Ectodermal cell (in vitro differentiated cells): ENCODE measurements around the gene RCSD1.
"Not testable (repeated sequence)": the region's sequence is repeated elsewhere in the genome, so short reads cannot be mapped to it uniquely, and the experiment has no call there.

ENCODE experiments used
- H3K27ac ChIP-seq: 2 replicates; pipeline ENCODE4 v1.7.0; 2013; ENCODE audit warnings: mild to moderate bottlenecking, low read depth, low read length; ENCODE audit not compliant: insufficient read depth, poor library complexity, severe bottlenecking
- H3K27me3 ChIP-seq: 2 replicates; pipeline ENCODE4 v1.7.0; 2013; ENCODE audit warnings: mild to moderate bottlenecking, low read length; ENCODE audit not compliant: insufficient read depth, control insufficient read depth, poor library complexity, severe bottlenecking
- H3K36me3 ChIP-seq: one replicate; pipeline ENCODE4 v1.7.0; 2013; ENCODE audit warnings: low read length; ENCODE audit not compliant: control insufficient read depth, insufficient read depth
- H3K4me1 ChIP-seq: one replicate; pipeline ENCODE4 v1.7.0; 2013; ENCODE audit warnings: low read length; ENCODE audit not compliant: control insufficient read depth, insufficient read depth
- H3K4me3 ChIP-seq: 2 replicates; pipeline ENCODE4 v1.7.0; 2013; ENCODE audit warnings: low read depth, low read length, control low read depth; ENCODE audit not compliant: insufficient read depth
- H3K9me3 ChIP-seq: 2 replicates; pipeline ENCODE4 v1.7.0; 2013; ENCODE audit warnings: mild to moderate bottlenecking, low read length, moderate library complexity; ENCODE audit not compliant: control insufficient read depth
- WGBS, 2 experiments: methylation state at CpG; one replicate each; pipeline ENCODE4 v1.1.7; 2013; ENCODE audit warnings: missing lambda C conversion rate in 2 of 2; 5-methylcytosine and 5-hydroxymethylcytosine counted together

RCSD1 gene

DNA sequence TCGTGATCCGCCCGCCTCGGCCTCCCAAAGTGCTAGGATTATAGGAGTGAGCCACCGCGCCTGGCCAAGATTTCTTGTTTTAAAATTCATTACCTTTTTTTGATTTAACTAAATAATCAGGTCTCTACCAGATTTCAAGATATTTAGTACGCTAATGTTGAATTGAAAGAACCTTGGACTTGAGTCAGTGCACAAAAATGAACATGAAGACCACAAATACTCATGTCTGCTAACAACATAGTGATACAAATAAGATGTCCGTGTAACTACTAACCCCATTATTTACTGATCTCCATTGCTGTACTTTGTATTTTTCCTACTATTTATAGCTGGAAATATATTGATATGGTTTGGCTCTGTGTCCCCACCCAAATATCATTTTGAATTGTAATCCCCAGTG lies 108.1 kb downstream of the RCSD1 start:
- no peaks in the 10 kb centered on the region for H3K36me3 ChIP-seq
- H3K4me1 ChIP-seq: no peaks in the 10 kb centered on the region
- H3K27me3 ChIP-seq: no peaks in the 10 kb centered on the region
- H3K4me3 ChIP-seq: no peak overlapping the region
- WGBS, 2 experiments: 94 to 95% methylated on average over 8 of the region's 8 CpGs
- H3K9me3 ChIP-seq: no peaks in the 10 kb centered on the region
- no peak overlapping the region for H3K27ac ChIP-seq

DNA sequence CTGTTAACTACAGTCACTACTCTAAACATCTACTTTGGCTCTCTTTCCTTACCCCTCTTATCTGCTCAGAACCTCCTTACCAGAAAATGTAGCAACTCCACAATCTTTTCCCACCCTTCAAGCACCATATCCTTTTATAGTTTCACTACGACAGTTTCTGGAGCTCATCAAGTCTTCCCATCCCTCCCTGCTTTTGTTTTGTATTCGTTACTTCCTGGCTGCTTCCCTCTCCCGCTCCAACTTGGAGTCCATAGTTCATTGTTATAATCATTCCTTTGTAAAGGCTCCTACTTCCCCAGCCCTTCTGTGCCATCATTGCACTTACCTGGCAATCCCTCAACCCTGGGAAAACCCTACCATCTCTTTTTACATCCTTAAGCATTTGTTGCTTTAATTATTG lies 109.7 kb downstream of the RCSD1 start:
- Histone ChIP-seq H3K27ac (no peak overlapping the region), H3K36me3 (no peaks in the 10 kb centered on the region), H3K27me3 (no peaks in the 10 kb centered on the region), H3K4me1 (no peaks in the 10 kb centered on the region), H3K4me3 (no peak overlapping the region), H3K9me3 (no peaks in the 10 kb centered on the region)
- WGBS, 2 experiments: 85 to 88% methylated on average over 3 of the region's 3 CpGs

DNA sequence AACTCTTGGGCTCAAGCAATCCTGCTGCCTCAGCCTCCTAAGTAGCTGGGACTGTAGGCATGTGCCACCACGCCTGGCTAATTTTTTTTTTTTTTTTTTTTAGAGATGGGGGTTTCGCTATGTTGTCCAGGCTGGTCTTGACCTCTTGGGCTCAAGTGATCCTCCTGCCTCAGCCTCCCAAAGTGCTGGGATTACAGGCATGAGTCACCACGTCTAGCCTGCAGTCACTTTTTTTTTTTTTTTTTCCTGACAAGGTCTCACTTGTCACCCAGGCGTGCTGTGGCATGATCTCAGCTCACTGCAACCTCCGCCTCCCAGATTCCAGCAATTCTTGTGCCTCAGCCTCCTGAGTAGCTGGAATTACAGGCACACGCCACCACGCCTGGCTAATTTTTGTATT lies 111.1 kb downstream of the RCSD1 start:
- not testable (repeated sequence) for H3K36me3 ChIP-seq, H3K4me1 ChIP-seq, H3K27me3 ChIP-seq, H3K27ac ChIP-seq, H3K9me3 ChIP-seq, H3K4me3 ChIP-seq
- 91 to 93% methylated on average over 7 of the region's 7 CpGs for WGBS, 2 experiments

DNA sequence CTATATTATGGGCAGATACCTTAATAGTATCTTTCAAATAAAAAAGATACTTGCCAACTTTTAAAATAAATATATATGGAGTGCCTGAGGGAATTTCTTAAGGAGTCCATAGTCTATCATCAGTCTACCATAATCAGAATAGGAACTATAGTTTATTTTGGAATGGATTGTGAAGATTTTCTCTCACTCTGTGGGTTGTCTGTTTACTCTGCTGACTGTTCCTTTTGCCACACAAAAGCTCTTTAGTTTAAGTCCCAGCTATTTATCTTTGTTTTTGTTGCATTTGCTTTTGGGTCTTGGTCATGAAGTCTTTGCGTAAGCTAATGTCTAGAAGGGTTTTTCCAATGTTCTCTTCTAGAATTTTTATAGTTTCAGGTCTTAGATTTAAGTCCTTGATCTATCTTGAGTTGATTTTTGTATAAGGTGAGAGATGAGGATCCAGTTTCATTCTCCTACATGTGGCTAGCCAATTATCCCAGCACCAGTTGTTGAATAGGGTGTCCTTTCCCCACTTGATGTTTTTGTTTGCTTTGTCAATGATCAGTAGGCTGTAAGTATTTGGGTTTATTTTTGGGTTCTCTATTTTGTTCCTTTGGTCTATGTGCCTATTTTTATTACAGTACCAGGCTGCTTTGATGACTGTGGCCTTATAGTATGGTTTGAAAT lies 112.5 kb downstream of the RCSD1 start:
- H3K4me1 ChIP-seq, H3K36me3 ChIP-seq, H3K9me3 ChIP-seq, H3K27ac ChIP-seq, H3K4me3 ChIP-seq, H3K27me3 ChIP-seq: not testable (repeated sequence)
- WGBS, 2 experiments: 75 to 96% methylated on average over 1 of the region's 1 CpG

DNA sequence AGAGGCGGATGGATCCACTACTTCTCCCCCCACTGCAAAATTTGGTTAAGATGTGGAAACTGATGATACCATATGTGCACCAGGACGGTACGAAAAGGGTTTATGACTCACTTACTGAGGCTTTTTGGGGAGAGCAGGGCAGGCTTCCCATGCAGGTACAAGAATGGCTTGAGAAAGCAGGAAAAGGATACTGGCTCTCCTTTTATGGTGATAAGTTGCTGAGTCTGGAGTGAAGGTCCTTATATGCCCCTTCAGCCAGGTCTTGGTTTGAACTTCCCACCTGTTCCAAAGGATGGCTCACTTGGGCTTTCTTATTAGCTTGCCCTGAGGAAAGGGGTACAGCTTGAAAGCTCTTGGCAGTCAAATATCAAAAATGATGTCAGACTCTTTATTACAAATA lies 114.9 kb downstream of the RCSD1 start:
- WGBS, 2 experiments: 95 to 96% methylated on average over 3 of the region's 3 CpGs
- H3K27ac ChIP-seq: no peak overlapping the region
- H3K27me3 ChIP-seq: no peaks in the 10 kb centered on the region
- no peaks in the 10 kb centered on the region for H3K36me3 ChIP-seq
- H3K4me3 ChIP-seq: no peak overlapping the region
- H3K9me3 ChIP-seq: no peaks in the 10 kb centered on the region
- H3K4me1 ChIP-seq: no peaks in the 10 kb centered on the region

DNA sequence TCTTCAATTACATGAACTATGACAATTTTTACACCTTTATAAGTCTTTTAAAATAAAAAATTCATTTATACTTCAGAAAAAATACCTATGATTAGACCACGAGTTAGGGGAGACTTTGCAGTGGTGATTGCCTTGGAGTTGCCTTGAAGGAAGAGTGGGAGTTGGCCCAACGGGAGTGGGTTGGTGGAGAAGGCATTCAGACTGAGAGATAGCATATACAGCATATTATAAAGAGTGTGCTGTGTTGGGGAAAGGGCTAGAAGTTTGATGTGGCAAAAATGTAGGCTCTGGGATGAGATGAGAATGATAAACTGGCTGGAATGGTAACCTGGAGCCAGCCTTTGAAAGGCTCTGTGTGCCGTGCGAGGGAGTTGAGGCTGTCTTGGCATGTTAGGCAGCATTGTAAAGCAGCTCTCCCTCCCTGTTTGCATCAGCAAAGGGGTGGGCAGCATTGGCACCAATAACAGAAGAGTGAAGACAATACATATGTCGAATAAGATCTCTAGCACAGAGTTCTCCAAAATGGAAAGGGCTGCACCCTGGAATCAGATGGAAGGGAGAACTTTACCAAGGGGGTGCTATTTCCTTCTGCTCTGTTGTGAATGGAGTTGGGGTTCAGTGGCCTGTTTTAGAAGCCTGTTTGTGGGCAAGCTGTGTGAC lies 116.1 kb downstream of the RCSD1 start:
- Histone ChIP-seq H3K4me1 (no peaks in the 10 kb centered on the region), H3K9me3 (no peaks in the 10 kb centered on the region), H3K4me3 (no peak overlapping the region), H3K27me3 (no peaks in the 10 kb centered on the region), H3K36me3 (no peaks in the 10 kb centered on the region), H3K27ac (no peak overlapping the region)
- WGBS, 2 experiments: 87 to 88% methylated on average over 5 of the region's 5 CpGs

DNA sequence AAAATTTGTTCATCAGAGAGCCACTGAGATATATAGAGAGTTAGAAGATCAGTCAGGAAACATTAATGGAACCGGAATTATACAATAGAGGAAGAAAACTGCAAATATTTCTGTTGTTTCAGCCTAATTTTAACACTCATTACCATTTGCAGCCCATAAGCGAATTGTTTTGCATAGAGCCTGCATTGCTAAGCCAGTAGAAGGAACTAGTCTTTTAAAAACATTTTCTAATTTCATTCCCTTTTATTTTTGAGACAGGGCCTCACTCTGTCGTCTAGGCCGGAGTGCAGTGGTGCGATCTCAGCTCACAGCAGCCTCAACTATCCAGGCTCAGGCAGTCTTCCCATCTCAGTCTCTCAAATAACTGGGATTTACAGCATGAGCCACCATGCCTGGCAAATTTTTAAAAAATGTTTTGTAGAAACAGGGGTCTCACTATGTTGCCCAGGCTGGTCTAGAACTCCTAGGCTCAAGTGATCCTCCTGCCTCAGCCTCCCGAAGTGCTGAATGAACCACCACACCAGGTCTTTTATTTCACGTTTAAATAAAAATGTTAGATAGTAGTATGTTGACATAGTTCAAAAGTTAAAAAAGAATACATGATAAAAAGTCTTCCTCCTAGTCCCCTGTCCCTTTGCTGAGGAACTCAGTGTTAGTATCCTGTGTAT lies 117.1 kb downstream of the RCSD1 start:
- Histone ChIP-seq H3K4me1 (no peaks in the 10 kb centered on the region), H3K27me3 (no peaks in the 10 kb centered on the region), H3K4me3 (no peak overlapping the region), H3K27ac (no peak overlapping the region), H3K36me3 (no peaks in the 10 kb centered on the region), H3K9me3 (no peaks in the 10 kb centered on the region)
- WGBS, 2 experiments: 91 to 96% methylated on average over 6 to 7 of the region's 7 CpGs

DNA sequence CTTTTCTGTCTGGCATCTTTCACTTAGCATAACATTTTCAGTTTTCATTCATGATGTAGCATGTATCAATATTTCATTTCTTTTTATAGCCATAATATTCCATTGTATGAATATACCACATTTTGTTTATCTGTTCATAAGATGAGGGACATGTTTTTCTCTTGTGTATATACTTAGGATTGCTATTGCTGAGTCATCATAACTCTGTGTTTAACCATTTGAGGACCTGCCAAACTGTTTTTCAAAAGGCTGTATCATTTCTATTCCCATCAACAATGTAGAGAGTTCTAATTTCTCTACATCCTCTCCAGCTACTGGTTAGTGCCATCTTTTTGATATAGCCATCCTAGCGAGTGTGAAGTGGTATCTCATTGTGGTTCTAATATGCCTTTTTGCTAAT lies 118.0 kb downstream of the RCSD1 start:
- no peak overlapping the region for H3K27ac ChIP-seq
- 80 to 93% methylated on average over 1 of the region's 1 CpG for WGBS, 2 experiments
- H3K36me3 ChIP-seq: no peaks in the 10 kb centered on the region
- no peaks in the 10 kb centered on the region for H3K27me3 ChIP-seq
- no peak overlapping the region for H3K4me3 ChIP-seq
- no peaks in the 10 kb centered on the region for H3K9me3 ChIP-seq
- no peaks in the 10 kb centered on the region for H3K4me1 ChIP-seq

DNA sequence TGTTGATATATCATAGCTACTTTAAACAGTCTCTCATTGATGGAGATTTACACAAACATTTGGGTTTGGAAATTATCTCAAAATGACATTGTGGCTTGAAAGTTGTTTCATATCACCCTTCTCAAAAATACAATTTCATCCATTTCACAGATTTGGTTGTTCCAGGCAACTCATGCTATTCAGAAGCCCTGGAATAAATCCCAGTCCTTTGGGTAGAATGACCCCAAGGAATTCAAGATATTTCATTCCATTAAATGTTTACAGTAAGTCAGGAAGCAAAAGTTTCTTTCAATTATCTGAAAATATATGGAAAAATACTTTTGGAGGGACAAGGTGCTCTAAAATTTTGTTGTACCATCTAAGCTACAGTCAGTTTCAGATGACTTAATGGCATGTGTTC lies 118.9 kb downstream of the RCSD1 start:
- no peak overlapping the region for H3K27ac ChIP-seq
- H3K9me3 ChIP-seq: no peaks in the 10 kb centered on the region
- H3K4me1 ChIP-seq: no peaks in the 10 kb centered on the region
- H3K4me3 ChIP-seq: no peak overlapping the region
- no peaks in the 10 kb centered on the region for H3K36me3 ChIP-seq
- no peaks in the 10 kb centered on the region for H3K27me3 ChIP-seq

DNA sequence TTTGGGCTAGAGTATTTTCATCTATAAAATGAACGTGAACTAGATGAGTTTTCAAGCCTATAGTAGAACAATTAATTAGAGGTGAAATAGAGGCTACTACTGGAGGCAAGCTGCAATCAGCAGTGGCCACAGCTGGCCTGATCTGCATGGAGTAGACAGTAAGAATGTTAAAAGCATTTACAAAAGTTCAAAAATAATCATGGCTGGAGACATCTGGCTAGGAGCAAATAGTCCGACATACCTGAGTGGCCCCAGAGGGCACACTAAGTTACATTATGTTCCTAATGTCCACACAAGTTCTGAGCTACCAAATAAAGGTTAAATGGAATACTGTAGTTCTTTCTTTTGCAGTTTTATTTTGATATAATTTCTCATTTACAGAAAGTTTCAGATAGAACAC lies 119.7 kb downstream of the RCSD1 start:
- Histone ChIP-seq H3K4me3 (no peak overlapping the region), H3K27ac (no peak overlapping the region), H3K27me3 (no peaks in the 10 kb centered on the region), H3K36me3 (no peaks in the 10 kb centered on the region), H3K9me3 (no peaks in the 10 kb centered on the region), H3K4me1 (no peaks in the 10 kb centered on the region)
- 90 to 95% methylated on average over 2 of the region's 2 CpGs for WGBS, 2 experiments
